HG03196 (cell line): ENCODE data around the gene SCN3A.

Experiments used
- ATAC-seq: cut with Tn5 transposase; IDR thresholded peaks from one replicate; pipeline ENCODE4 v1.9.1; 2021; ENCODE audit not compliant: unreplicated experiment

SCN3A gene

DNA sequence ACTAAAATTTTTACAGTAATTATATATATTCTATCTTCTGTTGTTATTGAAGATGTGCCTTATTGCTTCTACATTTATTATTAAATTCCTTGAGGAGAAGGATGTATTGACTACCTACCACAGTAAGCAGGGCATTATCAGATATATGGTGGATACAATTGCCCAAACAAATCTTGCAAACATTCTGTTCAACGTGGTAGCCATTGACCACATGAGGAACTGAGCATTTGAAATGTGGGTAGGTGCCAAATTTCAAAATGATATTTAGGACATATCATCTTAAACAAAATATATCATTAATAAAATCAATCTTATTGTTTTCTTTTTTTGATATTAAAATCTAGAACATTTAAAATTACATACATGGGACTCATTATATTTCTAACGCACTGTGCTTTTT, 11.1 kb downstream of the SCN3A start:
- no peak for ATAC-seq

- ATAC-seq = no peak
Measured at GRCh38 chr2:165191096-165191728, 12.6 kb downstream of the SCN3A start.

DNA sequence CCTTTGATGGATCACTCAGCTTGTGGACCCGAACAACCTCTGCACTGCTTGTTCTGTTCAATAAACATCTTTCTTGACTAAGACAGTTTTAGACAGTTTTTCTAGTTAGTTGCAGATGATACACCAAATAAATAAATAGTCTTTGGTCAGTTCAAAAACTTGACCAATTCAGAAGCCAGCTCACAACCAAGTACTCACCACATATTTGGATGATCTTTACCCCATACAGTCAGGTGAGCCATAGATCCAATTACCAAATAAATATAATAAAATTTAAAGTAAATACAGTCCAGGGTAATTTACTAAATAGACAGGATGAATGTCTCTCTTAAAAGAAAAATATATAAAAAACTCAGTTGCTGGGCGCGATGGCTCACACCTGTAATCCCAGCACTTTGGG, 18.2 kb downstream of the SCN3A start:
- ATAC-seq = no peak

DNA sequence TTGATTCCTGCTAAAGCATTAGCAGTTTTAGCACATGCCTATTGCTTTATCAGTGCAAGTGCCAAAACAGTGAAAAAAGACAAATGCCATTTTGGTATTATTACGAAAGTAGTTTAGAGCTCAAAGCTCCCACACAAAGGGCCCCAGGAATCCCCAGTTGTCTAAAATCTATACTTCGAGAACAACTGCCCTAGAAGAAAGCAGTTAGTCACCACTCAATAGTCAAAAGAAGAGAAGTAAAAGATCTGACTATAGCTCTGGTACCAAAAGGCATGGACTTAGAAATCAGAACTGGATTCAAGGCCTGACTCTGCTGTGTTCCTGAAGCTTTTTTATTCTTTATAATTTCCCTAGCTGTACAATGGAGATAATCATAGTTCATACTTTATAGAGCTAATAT, 21.8 kb downstream of the SCN3A start:
- ATAC-seq = no peak

DNA sequence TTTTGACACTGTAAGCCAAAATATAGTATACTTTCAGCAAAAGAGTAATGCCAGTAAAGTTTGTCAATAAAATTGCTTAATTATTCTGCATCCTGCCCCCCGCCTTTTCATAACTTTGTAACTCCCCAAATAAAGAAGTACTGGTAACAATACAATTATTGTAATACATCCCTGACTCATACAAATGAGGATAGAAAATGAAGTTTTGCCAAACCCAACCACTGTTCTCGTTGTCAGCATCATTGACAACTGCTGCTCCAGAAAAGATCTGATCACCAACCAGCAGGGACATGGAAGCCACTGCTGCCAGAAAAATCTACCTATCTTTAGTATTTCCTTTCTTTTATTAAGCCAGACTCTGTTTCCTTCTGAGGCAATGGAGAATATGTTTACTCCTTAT, 27.1 kb downstream of the SCN3A start:
- ATAC-seq = no peak

DNA sequence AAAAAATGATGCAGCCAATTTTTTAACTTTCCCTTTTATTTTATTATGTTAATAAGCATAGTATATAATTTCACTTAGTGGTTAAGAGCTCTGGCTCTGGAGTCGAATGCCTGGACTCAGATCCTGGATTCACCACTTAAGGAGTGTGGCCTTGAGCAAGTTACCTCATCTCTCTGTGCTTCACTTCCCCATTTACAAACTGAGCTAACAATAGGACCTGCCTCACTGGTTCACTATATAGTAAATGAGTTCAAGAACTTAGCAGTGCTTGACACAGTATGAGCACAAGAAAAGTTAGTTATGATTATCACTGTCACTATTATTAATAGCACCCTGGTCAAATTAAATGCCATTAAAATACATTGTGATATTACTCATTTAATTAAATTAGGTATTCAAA, 30.6 kb downstream of the SCN3A start:
- no peak for ATAC-seq

GRCh38 chr2:165164201-165164600, 39.6 kb downstream of the SCN3A start:
- no peak for ATAC-seq

GRCh38 chr2:165163761-165164160, 40.1 kb downstream of the SCN3A start:
- no peak for ATAC-seq

GRCh38 chr2:165162466-165162865, 41.4 kb downstream of the SCN3A start:
- no peak for ATAC-seq

DNA sequence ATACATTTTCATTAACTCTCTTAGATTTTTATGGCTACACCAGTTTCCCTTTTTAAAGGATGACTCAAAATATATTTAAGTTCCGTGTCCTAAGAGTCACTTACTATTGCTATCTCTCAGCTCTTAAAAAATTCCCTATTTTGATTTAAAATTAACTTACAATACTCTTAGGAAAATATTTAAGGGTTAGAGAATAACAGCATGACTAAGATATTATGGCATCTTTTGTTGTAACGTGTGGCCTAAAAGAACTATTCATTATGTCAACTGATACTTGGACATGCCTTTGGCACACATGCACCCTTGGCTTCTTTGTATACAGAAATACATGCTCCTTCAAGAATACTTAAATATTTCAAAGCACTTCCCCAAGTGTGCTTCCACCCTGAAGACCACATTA, 42.3 kb downstream of the SCN3A start:
- ATAC-seq = no peak

GRCh38 chr2:165157160-165157559, 46.7 kb downstream of the SCN3A start:
- no peak for ATAC-seq

GRCh38 chr2:165155152-165155551, 48.7 kb downstream of the SCN3A start:
- no peak for ATAC-seq

GRCh38 chr2:165149439-165149838, 54.4 kb downstream of the SCN3A start:
- no peak for ATAC-seq

DNA sequence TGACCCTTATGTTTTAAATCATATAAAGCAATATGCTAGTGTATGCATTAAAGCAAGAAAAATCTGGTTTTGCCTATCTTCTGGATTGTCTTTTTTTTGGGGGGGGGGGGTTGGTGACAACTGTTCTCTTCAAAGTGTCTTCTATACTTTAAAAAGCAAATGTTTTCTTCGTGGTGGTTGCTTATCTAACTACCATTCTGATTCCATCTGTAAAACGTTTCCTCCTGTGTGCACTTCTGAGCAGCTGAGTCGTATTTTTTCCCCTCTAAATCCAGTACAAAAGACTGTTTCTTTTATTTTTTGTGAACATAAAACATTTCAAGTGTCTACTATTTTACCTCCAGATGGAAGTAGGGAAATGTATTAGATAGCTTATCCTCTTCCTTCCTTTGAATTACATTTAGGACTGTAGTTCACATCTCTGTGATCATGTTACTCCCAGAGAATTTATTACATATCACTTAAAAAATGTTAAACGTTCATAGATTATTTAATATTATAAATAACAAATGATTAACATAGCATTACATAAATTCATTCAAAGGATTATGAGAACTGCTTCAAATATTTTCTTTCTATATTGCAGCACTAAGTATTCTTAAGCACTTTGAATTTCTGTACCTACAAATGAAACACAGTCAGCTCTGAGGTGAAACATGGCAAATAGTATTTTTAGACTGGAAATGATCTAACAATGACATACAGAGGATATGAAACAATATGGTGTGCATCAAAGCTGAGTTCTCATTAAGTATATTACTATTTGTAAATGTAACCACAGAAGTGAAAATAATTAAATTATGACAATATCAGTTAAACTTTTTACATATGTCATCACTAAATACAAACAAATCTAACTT, 56.4 kb downstream of the SCN3A start:
- no peak for ATAC-seq

- no peak for ATAC-seq
Measured at GRCh38 chr2:165144315-165144714, 59.5 kb downstream of the SCN3A start.

DNA sequence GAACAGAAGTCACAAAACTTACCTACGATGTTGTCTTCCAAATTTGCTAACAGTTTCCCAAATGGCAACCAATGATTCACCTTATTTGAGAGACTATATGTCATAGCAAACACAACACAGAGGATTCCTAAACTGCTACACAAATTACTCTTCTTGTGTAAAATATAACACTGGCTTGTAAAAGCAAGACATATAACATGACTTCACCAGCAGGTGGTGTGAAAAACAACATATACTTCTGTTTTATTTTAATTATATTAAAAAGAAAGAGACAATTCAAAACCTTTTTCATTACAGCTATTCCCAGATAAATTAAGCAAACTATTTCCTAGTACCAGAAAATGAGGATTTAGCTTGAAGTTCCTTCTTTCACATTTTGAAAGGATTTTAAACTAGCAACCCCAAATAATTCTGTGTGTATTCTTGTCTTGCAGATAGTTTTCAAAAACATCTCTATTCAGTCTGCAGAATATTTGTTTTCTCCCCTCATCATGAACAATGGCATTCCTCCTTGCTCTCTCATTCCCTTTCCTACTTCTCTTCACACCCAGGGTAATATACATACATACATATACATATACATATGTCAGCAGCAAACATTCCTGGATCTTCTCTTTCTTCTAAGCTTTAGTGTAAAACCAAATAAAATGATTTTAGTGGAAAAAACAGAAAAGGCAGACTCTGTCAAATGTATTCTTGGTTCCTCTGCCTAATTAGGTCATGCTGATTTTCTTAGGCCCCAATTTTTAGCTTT, 62.1 kb downstream of the SCN3A start:
- ATAC-seq = no peak

DNA sequence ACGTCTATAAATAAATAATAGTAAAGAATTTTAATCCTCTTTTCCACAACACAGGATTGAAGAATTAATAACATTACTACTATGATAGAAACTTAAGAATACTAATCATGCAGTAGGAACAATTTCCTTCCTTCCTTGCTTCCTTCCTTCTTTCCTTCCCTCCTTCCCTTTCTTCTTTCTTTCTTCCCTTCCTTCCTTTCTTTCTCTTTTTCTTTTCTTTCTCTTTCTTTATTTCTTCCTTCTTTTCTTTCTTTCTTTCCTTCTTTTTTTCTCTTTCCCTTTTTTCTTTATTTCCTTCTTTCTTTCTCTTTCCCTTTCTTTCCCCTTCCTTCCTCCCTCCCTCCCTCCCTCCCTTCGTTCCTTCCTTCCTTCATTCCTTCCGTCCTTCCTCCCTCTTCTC, 77.6 kb downstream of the SCN3A start:
- no peak for ATAC-seq

- ATAC-seq = no peak
Measured at GRCh38 chr2:165122521-165122920, 81.3 kb downstream of the SCN3A start.

DNA sequence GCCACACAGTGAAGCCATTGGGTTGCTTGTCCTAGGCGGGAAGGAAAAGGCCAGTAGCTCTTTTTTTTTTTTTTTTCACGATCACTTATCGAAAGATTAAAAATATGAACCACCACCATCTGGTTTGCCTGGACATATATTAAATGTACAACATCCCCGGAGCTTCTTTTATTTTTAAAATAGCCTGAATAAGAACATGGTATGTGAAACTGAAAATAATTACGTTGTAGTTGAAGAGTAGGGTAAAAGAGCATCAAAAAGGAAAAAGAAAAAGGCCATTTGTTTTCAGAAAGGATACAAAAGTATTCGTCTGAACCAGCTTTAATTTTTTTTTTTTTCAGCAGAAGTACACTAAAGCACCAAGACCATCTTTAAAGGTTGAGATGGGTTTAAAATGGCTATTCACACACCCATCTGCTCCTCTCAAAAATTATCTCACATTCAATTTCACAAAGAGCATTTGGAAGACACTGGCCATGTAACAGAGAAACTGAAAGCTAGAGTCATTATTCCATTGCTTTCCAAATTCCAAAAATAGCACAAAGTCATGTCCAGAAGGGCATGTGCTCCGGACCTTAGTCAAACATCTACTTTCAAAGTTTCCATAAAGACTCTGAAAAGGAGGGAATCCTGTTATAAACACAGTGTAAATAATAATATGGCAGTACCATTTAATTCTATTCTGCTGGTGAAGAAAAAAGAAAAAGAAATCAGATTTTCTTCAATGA, 82.9 kb downstream of the SCN3A start:
- no peak for ATAC-seq

DNA sequence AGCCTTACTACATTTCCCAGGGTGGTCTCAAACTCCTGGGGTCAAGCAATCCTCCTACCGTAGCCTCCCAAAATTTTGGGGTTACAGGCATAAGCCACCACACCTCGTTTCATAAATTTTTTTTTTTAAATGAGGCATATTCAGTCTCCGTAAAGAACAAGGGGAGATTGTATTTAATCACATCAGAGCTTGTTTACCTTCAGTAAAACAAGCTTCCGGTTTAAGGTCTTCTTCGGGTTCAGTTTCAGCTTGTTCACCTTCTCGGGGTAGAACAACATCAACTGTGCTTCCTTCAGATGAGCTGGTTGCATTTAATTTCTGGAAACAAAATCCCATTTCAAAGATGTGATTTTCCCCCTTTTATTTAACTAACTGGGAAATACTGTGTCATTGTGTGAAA, 88.6 kb downstream of the SCN3A start:
- ATAC-seq = no peak

DNA sequence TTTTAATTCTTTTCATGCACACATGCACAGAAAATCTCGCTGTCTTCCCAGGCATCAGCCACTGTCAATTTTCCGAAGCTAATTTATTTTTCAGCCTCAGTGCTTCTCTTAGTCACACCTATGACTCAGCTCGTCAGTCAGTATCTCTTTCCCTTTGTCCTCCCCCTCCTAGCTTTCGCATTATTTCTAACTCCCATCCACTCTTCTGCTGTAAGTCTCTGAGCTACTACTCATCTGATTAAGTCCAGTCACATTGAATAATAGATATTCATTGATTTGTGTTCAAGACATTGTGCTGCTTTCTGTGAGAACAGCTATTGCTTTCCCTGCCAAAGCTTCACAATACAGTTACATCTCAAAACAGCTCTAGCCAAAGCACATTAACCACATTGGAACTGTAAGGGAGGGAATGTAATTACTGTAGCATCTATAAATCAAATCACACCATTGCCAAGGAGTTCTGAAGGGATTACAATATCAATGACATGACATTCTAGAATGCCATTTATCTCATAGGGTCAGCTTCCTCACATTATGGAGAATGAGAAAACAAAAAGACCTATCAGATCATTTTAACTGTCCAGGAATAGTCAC, 89.4 kb downstream of the SCN3A start:
- ATAC-seq = no peak
